ENCODE results near the gene NAV2. TPM values are rescaled to one million over a fixed set of nuclear protein-coding genes. Genes with fewer than 3 reads are reported as not detected.

NAV2 gene
- total RNA-seq, 2 donors from 2014 or later = 21.3 to 45.3 TPM

GRCh38 chr11:20030472-20030871 lies 317.8 kb downstream of the NAV2 start:
- intact Hi-C loops (cut with DNase I) = no loop called here
- Histone ChIP-seq H3K9ac (ENCODE audit: low read depth in 2 of 2, low read length in 2 of 2) (no peak overlapping the region), H3K9me3 (no peaks in the 10 kb centered on the region), H3K27me3 (no peaks in the 10 kb centered on the region), H3K4me3 (no peak overlapping the region), H3K4me1 (no peaks in the 10 kb centered on the region), H3K36me3 (no peaks in the 10 kb centered on the region), H3K27ac (no peak overlapping the region)
- TF ChIP-seq CTCF (IDR thresholded peaks at IDR 0.05) = no peak
- no peak for DNase-seq

- H3K9ac ChIP-seq (ENCODE audit: low read depth in 2 of 2, low read length in 2 of 2) = no peak overlapping the region
- H3K27ac ChIP-seq = no peak overlapping the region
- no peaks in the 10 kb centered on the region for H3K36me3 ChIP-seq
- H3K4me3 ChIP-seq = no peak overlapping the region
- H3K9me3 ChIP-seq = no peaks in the 10 kb centered on the region
- no peaks in the 10 kb centered on the region for H3K27me3 ChIP-seq
- DNase-seq = no peak
- intact Hi-C loops (cut with DNase I) = no loop called here
- TF ChIP-seq CTCF (IDR thresholded peaks at IDR 0.05) = no peak
- H3K4me1 ChIP-seq = no peaks in the 10 kb centered on the region
Observed at GRCh38 chr11:20031155-20032001, 318.7 kb downstream of the NAV2 start.

GRCh38 chr11:20032127-20032526 lies 319.5 kb downstream of the NAV2 start:
- no peak for TF ChIP-seq CTCF (IDR thresholded peaks at IDR 0.05)
- Histone ChIP-seq H3K27ac (no peak overlapping the region), H3K4me1 (no peaks in the 10 kb centered on the region), H3K9ac (ENCODE audit: low read depth in 2 of 2, low read length in 2 of 2) (no peak overlapping the region), H3K36me3 (no peaks in the 10 kb centered on the region), H3K9me3 (no peaks in the 10 kb centered on the region), H3K27me3 (no peaks in the 10 kb centered on the region), H3K4me3 (no peak overlapping the region)
- DNase-seq = no peak
- intact Hi-C loops (cut with DNase I) = no loop called here

GRCh38 chr11:20032577-20033260 lies 320.1 kb downstream of the NAV2 start:
- Histone ChIP-seq H3K4me3 (no peak overlapping the region), H3K36me3 (no peaks in the 10 kb centered on the region), H3K9me3 (no peaks in the 10 kb centered on the region), H3K27me3 (no peaks in the 10 kb centered on the region), H3K4me1 (no peaks in the 10 kb centered on the region), H3K9ac (ENCODE audit: low read depth in 2 of 2, low read length in 2 of 2) (no peak overlapping the region), H3K27ac (no peak overlapping the region)
- no peak for TF ChIP-seq CTCF (IDR thresholded peaks at IDR 0.05)
- no peak for DNase-seq
- intact Hi-C loops (cut with DNase I) = no loop called here

- Histone ChIP-seq H3K27ac (no peak overlapping the region), H3K9me3 (no peaks in the 10 kb centered on the region), H3K4me3 (no peak overlapping the region), H3K36me3 (no peaks in the 10 kb centered on the region), H3K9ac (ENCODE audit: low read depth in 2 of 2, low read length in 2 of 2) (no peak overlapping the region), H3K4me1 (no peaks in the 10 kb centered on the region), H3K27me3 (no peaks in the 10 kb centered on the region)
- TF ChIP-seq CTCF (IDR thresholded peaks at IDR 0.05) = no peak
- intact Hi-C loops (cut with DNase I) = no loop called here
- no peak for DNase-seq
Observed at GRCh38 chr11:20033806-20034205, 321.2 kb downstream of the NAV2 start.

Measured in colonic mucosa (tissue), 4 donors.